WTC11 (cell line): ENCODE data around the gene CAPN11. TPM values are rescaled to one million over a fixed set of nuclear protein-coding genes. Genes with fewer than 3 reads are reported as not detected.

Experiments
- ATAC-seq: fragments of 200-7000 bp; cut with Tn5 transposase; 2 replicates; pipeline ENCODE4 v1.10.0; 2021; ENCODE audit warnings: mild to moderate bottlenecking, moderate library complexity
- CTCF ChIA-PET: fragments of 300-600 bp; sonication (Branson Sonifier 250); formaldehyde crosslinking; loops from one replicate; lab custom pipeline; 2021; ENCODE audit warnings: antibody characterized with exemption; lab: Charles Lee
- POLR2A ChIA-PET: fragments of 350-600 bp; sonication (Branson Sonifier 250); formaldehyde crosslinking; loops from one replicate; lab custom pipeline; 2021; ENCODE audit warnings: antibody characterized with exemption; lab: Charles Lee
- DNase-seq: peaks from one replicate; pipeline ENCODE4 v3.0.0; 2021; ENCODE audit warnings: low spot score
- H3K27ac Mint-ChIP-seq: 2 replicates; pipeline ENCODE4 v1.8.0; 2021; ENCODE audit warnings: mixed read lengths
- H3K27me3 Mint-ChIP-seq: 2 replicates; pipeline ENCODE4 v1.8.0; 2021; ENCODE audit warnings: low read depth, mild to moderate bottlenecking, moderate library complexity, mixed read lengths
- H3K36me3 Mint-ChIP-seq: 2 replicates; pipeline ENCODE4 v1.8.0; 2021; ENCODE audit warnings: mixed read lengths
- H3K4me1 Mint-ChIP-seq: 2 replicates; pipeline ENCODE4 v1.8.0; 2022; ENCODE audit warnings: mixed read lengths
- H3K4me3 Mint-ChIP-seq: 2 replicates; pipeline ENCODE4 v1.8.0; 2021; ENCODE audit warnings: mild to moderate bottlenecking, moderate library complexity, mixed read lengths
- H3K9me3 Mint-ChIP-seq: 2 replicates; pipeline ENCODE4 v1.8.0; 2021; ENCODE audit warnings: mixed read lengths
- CREM ChIP-seq: sonication (generic); formaldehyde crosslinking; IDR thresholded peaks from 2 replicates; pipeline ENCODE4 v1.8.1; 2022; ENCODE audit warnings: mild to moderate bottlenecking, missing genetic modification reagents, moderate library complexity
- ETV6 ChIP-seq: sonication (generic); formaldehyde crosslinking; IDR thresholded peaks from 2 replicates; pipeline ENCODE4 v1.8.1; 2022; ENCODE audit warnings: mild to moderate bottlenecking, missing genetic modification reagents
- SMAD4 ChIP-seq: sonication (generic); formaldehyde crosslinking; IDR thresholded peaks from 2 replicates; pipeline ENCODE4 v1.8.0; 2022; ENCODE audit warnings: mild to moderate bottlenecking, missing genetic modification reagents
- TEAD4 ChIP-seq: sonication (generic); formaldehyde crosslinking; IDR thresholded peaks from 2 replicates; pipeline ENCODE4 v1.8.0; 2022; ENCODE audit warnings: mild to moderate bottlenecking, missing genetic modification reagents
- ZBTB21 ChIP-seq: sonication (generic); formaldehyde crosslinking; IDR thresholded peaks from 2 replicates; pipeline ENCODE4 v1.8.1; 2023; ENCODE audit warnings: mild to moderate bottlenecking, missing genetic modification reagents, borderline replicate concordance
- ZNF317 ChIP-seq: sonication (generic); formaldehyde crosslinking; IDR thresholded peaks from 2 replicates; pipeline ENCODE4 v1.8.1; 2023; ENCODE audit warnings: low read depth, mild to moderate bottlenecking, moderate library complexity, missing genetic modification reagents, borderline replicate concordance
- total RNA-seq: library from RNA; stranded (reverse); gene quantifications from 3 replicates; pipeline ENCODE4 v1.2.3, GENCODE V29; 2021
- TF ChIP-seq, protein P1 (sequence below): sonication (generic); formaldehyde crosslinking; IDR thresholded peaks from 2 replicates; pipeline ENCODE4 v1.8.1; 2023; ENCODE audit warnings: mild to moderate bottlenecking, missing genetic modification reagents
- TF ChIP-seq, protein P2 (sequence below): sonication (generic); formaldehyde crosslinking; IDR thresholded peaks from 2 replicates; pipeline ENCODE4 v1.8.0; 2022; ENCODE audit warnings: mild to moderate bottlenecking, missing genetic modification reagents
- TF ChIP-seq, protein P3 (sequence below): sonication (generic); formaldehyde crosslinking; IDR thresholded peaks from 2 replicates; pipeline ENCODE4 v1.8.1; 2022; ENCODE audit warnings: missing genetic modification reagents, borderline replicate concordance
- TF ChIP-seq, protein P4 (sequence below): sonication (generic); formaldehyde crosslinking; IDR thresholded peaks from 2 replicates; pipeline ENCODE4 v1.8.0; 2022; ENCODE audit warnings: mild to moderate bottlenecking, missing genetic modification reagents
- TF ChIP-seq, protein P5 (sequence below): sonication (generic); formaldehyde crosslinking; IDR thresholded peaks from 2 replicates; pipeline ENCODE4 v1.8.1; 2022; ENCODE audit warnings: low read depth, missing genetic modification reagents, borderline replicate concordance
- TF ChIP-seq, protein P6 (sequence below): sonication (generic); formaldehyde crosslinking; IDR thresholded peaks from 2 replicates; pipeline ENCODE4 v1.8.1; 2023; ENCODE audit warnings: mild to moderate bottlenecking, moderate library complexity, missing genetic modification reagents
- TF ChIP-seq, protein P7 (sequence below): sonication (generic); formaldehyde crosslinking; IDR thresholded peaks from 2 replicates; pipeline ENCODE4 v1.8.0; 2023; ENCODE audit warnings: mild to moderate bottlenecking, missing genetic modification reagents
- TF ChIP-seq, protein P8 (sequence below): sonication (generic); formaldehyde crosslinking; IDR thresholded peaks from 2 replicates; pipeline ENCODE4 v1.8.1; 2023; ENCODE audit warnings: mild to moderate bottlenecking, missing genetic modification reagents, borderline replicate concordance
- TF ChIP-seq, protein P9 (sequence below): sonication (generic); formaldehyde crosslinking; IDR thresholded peaks from 2 replicates; pipeline ENCODE4 v1.8.1; 2023; ENCODE audit warnings: mild to moderate bottlenecking, missing genetic modification reagents

The CAPN11 gene
- total RNA-seq, 1 experiment from 2014 or later = 2.3 TPM

DNA sequence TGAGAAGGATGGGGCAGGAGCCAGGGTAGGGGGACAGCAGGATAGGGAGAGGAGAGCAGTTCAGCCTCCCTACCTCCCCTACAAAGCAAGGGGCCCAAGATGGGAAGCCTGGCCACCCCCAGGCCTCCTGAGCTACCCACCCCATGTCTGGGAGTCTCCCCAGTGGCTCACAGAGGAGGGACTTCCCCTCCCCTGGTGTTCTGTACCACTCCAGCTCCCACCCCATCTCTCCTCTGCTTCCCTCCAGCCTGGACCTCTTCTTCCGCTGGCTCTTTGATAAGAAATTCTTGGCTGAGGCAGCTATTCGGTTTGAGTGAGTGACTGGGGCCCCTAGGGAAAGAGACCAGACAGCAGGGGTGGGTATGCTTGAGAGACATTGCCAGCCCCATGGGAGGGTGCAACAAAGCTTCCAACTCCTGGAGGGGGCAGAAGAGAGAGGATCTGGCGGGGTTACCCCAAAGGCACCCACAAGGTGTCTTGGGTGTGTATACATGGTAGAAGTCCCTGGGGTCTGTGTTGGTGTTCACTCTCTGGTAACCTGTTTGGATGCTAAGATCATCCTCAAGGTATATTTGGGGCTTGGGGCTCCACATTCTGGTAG, 8.2 kb upstream of the CAPN11 start (continued):
- TF ChIP-seq, protein P1, sequence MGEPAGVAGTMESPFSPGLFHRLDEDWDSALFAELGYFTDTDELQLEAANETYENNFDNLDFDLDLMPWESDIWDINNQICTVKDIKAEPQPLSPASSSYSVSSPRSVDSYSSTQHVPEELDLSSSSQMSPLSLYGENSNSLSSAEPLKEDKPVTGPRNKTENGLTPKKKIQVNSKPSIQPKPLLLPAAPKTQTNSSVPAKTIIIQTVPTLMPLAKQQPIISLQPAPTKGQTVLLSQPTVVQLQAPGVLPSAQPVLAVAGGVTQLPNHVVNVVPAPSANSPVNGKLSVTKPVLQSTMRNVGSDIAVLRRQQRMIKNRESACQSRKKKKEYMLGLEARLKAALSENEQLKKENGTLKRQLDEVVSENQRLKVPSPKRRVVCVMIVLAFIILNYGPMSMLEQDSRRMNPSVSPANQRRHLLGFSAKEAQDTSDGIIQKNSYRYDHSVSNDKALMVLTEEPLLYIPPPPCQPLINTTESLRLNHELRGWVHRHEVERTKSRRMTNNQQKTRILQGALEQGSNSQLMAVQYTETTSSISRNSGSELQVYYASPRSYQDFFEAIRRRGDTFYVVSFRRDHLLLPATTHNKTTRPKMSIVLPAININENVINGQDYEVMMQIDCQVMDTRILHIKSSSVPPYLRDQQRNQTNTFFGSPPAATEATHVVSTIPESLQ (CRISPR knock-in tag) = no peak
- no peak for TF ChIP-seq ZNF317 (CRISPR knock-in tag)
- TF ChIP-seq SMAD4 = no peak
- TF ChIP-seq CREM (CRISPR knock-in tag) = no peak
- TF ChIP-seq, protein P2, sequence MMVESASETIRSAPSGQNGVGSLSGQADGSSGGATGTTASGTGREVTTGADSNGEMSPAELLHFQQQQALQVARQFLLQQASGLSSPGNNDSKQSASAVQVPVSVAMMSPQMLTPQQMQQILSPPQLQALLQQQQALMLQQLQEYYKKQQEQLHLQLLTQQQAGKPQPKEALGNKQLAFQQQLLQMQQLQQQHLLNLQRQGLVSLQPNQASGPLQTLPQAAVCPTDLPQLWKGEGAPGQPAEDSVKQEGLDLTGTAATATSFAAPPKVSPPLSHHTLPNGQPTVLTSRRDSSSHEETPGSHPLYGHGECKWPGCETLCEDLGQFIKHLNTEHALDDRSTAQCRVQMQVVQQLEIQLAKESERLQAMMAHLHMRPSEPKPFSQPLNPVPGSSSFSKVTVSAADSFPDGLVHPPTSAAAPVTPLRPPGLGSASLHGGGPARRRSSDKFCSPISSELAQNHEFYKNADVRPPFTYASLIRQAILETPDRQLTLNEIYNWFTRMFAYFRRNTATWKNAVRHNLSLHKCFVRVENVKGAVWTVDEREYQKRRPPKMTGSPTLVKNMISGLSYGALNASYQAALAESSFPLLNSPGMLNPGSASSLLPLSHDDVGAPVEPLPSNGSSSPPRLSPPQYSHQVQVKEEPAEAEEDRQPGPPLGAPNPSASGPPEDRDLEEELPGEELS = no peak

DNA sequence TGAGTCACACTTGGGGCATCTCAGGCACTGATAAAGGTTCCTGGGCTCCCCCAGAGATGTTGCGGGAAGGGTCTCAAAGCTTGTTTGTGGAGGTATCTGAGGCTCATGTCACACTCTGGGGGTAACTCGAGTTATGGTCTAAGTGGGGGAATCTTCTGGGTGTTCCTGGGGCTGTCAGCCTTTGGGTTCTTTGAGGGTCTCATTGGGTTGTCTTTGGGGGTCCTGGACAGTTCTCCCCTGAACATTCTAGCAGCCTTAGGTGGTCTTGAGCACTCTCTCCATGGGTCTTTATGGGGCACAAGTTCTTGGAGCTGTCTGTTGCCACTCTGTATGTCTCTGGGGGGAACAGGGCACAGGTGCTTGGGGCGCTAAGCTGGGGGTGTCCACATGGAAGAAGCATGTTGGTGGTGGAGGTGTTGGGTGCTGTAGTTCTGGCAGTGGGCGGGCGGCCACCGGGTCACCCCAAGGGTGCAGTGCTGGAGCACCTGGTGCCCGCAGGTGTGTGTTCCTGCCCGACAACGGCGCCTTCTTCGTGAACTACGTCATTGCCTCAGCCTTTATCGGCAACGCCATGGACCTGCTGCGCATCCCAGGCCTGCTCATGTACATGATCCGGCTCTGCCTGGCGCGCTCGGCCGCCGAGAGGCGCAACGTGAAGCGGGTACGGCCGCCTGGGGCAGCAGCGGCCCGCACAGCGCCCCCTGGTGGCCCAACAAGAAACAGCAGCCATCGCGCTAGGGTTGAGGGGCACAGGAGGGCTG, 7.1 kb upstream of the CAPN11 start:
- Mint-ChIP-seq H3K36me3 (peaks cover 31% of the 10 kb centered on the region), H3K9me3 (no peaks in the 10 kb centered on the region), H3K27ac (no peak overlapping the region), H3K27me3 (no peaks in the 10 kb centered on the region), H3K4me3 (no peak overlapping the region), H3K4me1 (peaks cover 19% of the 10 kb centered on the region)
- peak; percentile 92 for DNase-seq
- peak; percentile 81 for ATAC-seq
- CTCF ChIA-PET = interaction anchor here (0.6 to 1.7 kb wide), 4 partner anchors 20 to 83 kb away, joined by 3 to 6 read pairs (median 3); no protein-coding TSS in a partner anchor
- POLR2A ChIA-PET = no interaction called here
- TF ChIP-seq, protein P3, sequence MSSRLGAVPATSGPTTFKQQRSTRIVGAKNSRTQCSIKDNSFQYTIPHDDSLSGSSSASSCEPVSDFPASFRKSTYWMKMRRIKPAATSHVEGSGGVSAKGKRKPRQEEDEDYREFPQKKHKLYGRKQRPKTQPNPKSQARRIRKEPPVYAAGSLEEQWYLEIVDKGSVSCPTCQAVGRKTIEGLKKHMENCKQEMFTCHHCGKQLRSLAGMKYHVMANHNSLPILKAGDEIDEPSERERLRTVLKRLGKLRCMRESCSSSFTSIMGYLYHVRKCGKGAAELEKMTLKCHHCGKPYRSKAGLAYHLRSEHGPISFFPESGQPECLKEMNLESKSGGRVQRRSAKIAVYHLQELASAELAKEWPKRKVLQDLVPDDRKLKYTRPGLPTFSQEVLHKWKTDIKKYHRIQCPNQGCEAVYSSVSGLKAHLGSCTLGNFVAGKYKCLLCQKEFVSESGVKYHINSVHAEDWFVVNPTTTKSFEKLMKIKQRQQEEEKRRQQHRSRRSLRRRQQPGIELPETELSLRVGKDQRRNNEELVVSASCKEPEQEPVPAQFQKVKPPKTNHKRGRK (CRISPR knock-in tag) = no peak
- TF ChIP-seq ZBTB21 (CRISPR knock-in tag) (no peak), TEAD4 (no peak), ETV6 (CRISPR knock-in tag) (peak; percentile 56; the same call in 1 of the 2 replicates)
- TF ChIP-seq, protein P4, sequence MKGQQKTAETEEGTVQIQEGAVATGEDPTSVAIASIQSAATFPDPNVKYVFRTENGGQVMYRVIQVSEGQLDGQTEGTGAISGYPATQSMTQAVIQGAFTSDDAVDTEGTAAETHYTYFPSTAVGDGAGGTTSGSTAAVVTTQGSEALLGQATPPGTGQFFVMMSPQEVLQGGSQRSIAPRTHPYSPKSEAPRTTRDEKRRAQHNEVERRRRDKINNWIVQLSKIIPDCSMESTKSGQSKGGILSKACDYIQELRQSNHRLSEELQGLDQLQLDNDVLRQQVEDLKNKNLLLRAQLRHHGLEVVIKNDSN (CRISPR knock-in tag) = no peak
- TF ChIP-seq, protein P5, sequence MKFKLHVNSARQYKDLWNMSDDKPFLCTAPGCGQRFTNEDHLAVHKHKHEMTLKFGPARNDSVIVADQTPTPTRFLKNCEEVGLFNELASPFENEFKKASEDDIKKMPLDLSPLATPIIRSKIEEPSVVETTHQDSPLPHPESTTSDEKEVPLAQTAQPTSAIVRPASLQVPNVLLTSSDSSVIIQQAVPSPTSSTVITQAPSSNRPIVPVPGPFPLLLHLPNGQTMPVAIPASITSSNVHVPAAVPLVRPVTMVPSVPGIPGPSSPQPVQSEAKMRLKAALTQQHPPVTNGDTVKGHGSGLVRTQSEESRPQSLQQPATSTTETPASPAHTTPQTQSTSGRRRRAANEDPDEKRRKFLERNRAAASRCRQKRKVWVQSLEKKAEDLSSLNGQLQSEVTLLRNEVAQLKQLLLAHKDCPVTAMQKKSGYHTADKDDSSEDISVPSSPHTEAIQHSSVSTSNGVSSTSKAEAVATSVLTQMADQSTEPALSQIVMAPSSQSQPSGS (CRISPR knock-in tag) = no peak
- TF ChIP-seq, protein P6, sequence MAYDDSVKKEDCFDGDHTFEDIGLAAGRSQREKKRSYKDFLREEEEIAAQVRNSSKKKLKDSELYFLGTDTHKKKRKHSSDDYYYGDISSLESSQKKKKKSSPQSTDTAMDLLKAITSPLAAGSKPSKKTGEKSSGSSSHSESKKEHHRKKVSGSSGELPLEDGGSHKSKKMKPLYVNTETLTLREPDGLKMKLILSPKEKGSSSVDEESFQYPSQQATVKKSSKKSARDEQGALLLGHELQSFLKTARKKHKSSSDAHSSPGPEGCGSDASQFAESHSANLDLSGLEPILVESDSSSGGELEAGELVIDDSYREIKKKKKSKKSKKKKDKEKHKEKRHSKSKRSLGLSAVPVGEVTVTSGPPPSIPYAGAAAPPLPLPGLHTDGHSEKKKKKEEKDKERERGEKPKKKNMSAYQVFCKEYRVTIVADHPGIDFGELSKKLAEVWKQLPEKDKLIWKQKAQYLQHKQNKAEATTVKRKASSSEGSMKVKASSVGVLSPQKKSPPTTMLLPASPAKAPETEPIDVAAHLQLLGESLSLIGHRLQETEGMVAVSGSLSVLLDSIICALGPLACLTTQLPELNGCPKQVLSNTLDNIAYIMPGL (CRISPR knock-in tag) = peak; percentile 83
- TF ChIP-seq, protein P7, sequence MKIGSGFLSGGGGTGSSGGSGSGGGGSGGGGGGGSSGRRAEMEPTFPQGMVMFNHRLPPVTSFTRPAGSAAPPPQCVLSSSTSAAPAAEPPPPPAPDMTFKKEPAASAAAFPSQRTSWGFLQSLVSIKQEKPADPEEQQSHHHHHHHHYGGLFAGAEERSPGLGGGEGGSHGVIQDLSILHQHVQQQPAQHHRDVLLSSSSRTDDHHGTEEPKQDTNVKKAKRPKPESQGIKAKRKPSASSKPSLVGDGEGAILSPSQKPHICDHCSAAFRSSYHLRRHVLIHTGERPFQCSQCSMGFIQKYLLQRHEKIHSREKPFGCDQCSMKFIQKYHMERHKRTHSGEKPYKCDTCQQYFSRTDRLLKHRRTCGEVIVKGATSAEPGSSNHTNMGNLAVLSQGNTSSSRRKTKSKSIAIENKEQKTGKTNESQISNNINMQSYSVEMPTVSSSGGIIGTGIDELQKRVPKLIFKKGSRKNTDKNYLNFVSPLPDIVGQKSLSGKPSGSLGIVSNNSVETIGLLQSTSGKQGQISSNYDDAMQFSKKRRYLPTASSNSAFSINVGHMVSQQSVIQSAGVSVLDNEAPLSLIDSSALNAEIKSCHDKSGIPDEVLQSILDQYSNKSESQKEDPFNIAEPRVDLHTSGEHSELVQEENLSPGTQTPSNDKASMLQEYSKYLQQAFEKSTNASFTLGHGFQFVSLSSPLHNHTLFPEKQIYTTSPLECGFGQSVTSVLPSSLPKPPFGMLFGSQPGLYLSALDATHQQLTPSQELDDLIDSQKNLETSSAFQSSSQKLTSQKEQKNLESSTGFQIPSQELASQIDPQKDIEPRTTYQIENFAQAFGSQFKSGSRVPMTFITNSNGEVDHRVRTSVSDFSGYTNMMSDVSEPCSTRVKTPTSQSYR (CRISPR knock-in tag) = no peak
- TF ChIP-seq, protein P8, sequence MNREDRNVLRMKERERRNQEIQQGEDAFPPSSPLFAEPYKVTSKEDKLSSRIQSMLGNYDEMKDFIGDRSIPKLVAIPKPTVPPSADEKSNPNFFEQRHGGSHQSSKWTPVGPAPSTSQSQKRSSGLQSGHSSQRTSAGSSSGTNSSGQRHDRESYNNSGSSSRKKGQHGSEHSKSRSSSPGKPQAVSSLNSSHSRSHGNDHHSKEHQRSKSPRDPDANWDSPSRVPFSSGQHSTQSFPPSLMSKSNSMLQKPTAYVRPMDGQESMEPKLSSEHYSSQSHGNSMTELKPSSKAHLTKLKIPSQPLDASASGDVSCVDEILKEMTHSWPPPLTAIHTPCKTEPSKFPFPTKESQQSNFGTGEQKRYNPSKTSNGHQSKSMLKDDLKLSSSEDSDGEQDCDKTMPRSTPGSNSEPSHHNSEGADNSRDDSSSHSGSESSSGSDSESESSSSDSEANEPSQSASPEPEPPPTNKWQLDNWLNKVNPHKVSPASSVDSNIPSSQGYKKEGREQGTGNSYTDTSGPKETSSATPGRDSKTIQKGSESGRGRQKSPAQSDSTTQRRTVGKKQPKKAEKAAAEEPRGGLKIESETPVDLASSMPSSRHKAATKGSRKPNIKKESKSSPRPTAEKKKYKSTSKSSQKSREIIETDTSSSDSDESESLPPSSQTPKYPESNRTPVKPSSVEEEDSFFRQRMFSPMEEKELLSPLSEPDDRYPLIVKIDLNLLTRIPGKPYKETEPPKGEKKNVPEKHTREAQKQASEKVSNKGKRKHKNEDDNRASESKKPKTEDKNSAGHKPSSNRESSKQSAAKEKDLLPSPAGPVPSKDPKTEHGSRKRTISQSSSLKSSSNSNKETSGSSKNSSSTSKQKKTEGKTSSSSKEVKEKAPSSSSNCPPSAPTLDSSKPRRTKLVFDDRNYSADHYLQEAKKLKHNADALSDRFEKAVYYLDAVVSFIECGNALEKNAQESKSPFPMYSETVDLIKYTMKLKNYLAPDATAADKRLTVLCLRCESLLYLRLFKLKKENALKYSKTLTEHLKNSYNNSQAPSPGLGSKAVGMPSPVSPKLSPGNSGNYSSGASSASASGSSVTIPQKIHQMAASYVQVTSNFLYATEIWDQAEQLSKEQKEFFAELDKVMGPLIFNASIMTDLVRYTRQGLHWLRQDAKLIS (CRISPR knock-in tag) = no peak
- TF ChIP-seq, protein P9, sequence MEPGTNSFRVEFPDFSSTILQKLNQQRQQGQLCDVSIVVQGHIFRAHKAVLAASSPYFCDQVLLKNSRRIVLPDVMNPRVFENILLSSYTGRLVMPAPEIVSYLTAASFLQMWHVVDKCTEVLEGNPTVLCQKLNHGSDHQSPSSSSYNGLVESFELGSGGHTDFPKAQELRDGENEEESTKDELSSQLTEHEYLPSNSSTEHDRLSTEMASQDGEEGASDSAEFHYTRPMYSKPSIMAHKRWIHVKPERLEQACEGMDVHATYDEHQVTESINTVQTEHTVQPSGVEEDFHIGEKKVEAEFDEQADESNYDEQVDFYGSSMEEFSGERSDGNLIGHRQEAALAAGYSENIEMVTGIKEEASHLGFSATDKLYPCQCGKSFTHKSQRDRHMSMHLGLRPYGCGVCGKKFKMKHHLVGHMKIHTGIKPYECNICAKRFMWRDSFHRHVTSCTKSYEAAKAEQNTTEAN = no peak
